ENCODE measurements around the gene LRWD1.

DNA sequence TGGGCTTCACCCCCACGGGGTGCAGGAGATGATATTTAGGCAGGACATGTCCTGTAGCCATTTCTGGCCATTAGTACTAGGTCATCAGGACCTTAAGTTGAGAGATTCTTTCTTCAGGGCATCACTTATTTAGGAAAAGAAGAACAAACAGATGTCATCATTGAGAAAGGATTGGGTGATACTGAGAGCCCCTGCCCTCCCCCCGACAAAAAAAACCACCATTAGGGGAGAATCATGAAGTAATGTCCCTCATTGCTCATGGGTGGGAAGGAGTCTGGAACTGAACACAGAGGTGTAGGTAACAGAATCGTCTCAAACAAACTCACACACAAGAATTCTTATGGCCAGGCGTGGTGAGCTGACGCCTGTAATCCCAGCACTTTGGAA lies 37.8 kb upstream of the LRWD1 start:
- TF ChIP-seq, protein P1, sequence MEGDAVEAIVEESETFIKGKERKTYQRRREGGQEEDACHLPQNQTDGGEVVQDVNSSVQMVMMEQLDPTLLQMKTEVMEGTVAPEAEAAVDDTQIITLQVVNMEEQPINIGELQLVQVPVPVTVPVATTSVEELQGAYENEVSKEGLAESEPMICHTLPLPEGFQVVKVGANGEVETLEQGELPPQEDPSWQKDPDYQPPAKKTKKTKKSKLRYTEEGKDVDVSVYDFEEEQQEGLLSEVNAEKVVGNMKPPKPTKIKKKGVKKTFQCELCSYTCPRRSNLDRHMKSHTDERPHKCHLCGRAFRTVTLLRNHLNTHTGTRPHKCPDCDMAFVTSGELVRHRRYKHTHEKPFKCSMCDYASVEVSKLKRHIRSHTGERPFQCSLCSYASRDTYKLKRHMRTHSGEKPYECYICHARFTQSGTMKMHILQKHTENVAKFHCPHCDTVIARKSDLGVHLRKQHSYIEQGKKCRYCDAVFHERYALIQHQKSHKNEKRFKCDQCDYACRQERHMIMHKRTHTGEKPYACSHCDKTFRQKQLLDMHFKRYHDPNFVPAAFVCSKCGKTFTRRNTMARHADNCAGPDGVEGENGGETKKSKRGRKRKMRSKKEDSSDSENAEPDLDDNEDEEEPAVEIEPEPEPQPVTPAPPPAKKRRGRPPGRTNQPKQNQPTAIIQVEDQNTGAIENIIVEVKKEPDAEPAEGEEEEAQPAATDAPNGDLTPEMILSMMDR (IDR thresholded peaks at IDR 0.05): no peak
- no peak for TF ChIP-seq POLR2A (IDR thresholded peaks at IDR 0.05)

All from gastroesophageal sphincter (tissue), 3 donors.